Activated CD4-positive, alpha-beta T cell treated with anti-CD3 and anti-CD28 coated beads, Interleukin-2, amount 50 U/mL, for 16 hours (primary cell): ENCODE data around the gene PRR7.

ENCODE experiments used
- DNase-seq: peaks from one replicate; pipeline ENCODE4 v3.0.0-alpha.2; 2020

PRR7 gene

GRCh38 chr5:177438468-177438867, 8.1 kb upstream of the PRR7 start:
- DNase-seq: no peak

- no peak for DNase-seq
Measured at GRCh38 chr5:177439518-177440053, 7.0 kb upstream of the PRR7 start.

- DNase-seq: no peak
Measured at GRCh38 chr5:177440211-177440989, 6.2 kb upstream of the PRR7 start.

- no peak for DNase-seq
Measured at GRCh38 chr5:177440990-177441780, 5.4 kb upstream of the PRR7 start.

GRCh38 chr5:177442066-177442826, 4.4 kb upstream of the PRR7 start:
- DNase-seq: no peak

- no peak for DNase-seq
Measured at GRCh38 chr5:177443144-177443983, 3.2 kb upstream of the PRR7 start.

- DNase-seq: no peak
Measured at GRCh38 chr5:177444106-177445051, 2.2 kb upstream of the PRR7 start.

GRCh38 chr5:177445052-177445916, 1.3 kb upstream of the PRR7 start:
- DNase-seq: peak; percentile 42

GRCh38 chr5:177445917-177446199, 756 bp upstream of the PRR7 start:
- no peak for DNase-seq

- peak; percentile 76 for DNase-seq
Measured at GRCh38 chr5:177447066-177447610, 524 bp downstream of the PRR7 start.

- no peak for DNase-seq
Measured at GRCh38 chr5:177447611-177448243, 1.1 kb downstream of the PRR7 start.

- DNase-seq: no peak
Measured at GRCh38 chr5:177448244-177448950, 1.8 kb downstream of the PRR7 start.

GRCh38 chr5:177449140-177450061, 2.8 kb downstream of the PRR7 start:
- no peak for DNase-seq

- no peak for DNase-seq
Measured at GRCh38 chr5:177450667-177451424, 4.2 kb downstream of the PRR7 start.

GRCh38 chr5:177452688-177453638, 6.3 kb downstream of the PRR7 start:
- no peak for DNase-seq
